HepG2 (cell line): Measurements from ENCODE around the gene ACADVL. TPM values are rescaled to one million over a fixed set of nuclear protein-coding genes. Genes with fewer than 3 reads are reported as not detected.
A peak's percentile ranks its signal among the peaks of the same experiment; 100 is the strongest.

Experiments
- ASH2L ChIP-seq: fragments of 300-600, 200-600 bp; sonication (generic); IDR thresholded peaks from 2 replicates; pipeline ENCODE4 v1.7.0; 2017; ENCODE audit warnings: low read depth, mild to moderate bottlenecking, moderate library complexity, mixed read lengths, low read length; ENCODE audit not compliant: insufficient read length
- CREB1 ChIP-seq, 2 experiments: fragments of 450-650 bp in 1 of 2; IDR thresholded peaks; 2 replicates each; pipeline ENCODE4 v1.6.1; 2016 to 2017; ENCODE audit warnings: control low read depth in 1 of 2, mild to moderate bottlenecking in 1 of 2, missing compliant biosample characterization in 1 of 2, missing genetic modification characterization in 1 of 2
- GMEB1 ChIP-seq: sonication (generic); formaldehyde crosslinking; IDR thresholded peaks from 2 replicates; pipeline ENCODE4 v1.5.1; 2020; ENCODE audit warnings: missing genetic modification reagents, mild to moderate bottlenecking, borderline replicate concordance
- IRF2 ChIP-seq: IDR thresholded peaks from 2 replicates; pipeline ENCODE4 v1.6.1; 2018; ENCODE audit warnings: missing genetic modification reagents, missing compliant biosample characterization
- KDM5B ChIP-seq: sonication (generic); formaldehyde crosslinking; IDR thresholded peaks from 2 replicates; pipeline ENCODE4 v1.4.0; 2020; ENCODE audit warnings: missing genetic modification reagents, mild to moderate bottlenecking, borderline replicate concordance
- MAFK ChIP-seq, 2 experiments: IDR thresholded peaks in 1 of 2; conservative IDR thresholded peaks in 1 of 2; 2 replicates each; pipeline ENCODE4 v1.6.1; 2011; ENCODE audit warnings: improper control_type of control experiment in 2 of 2, low read length in 2 of 2
- NAIF1 ChIP-seq: sonication (generic); formaldehyde crosslinking; IDR thresholded peaks from 2 replicates; pipeline ENCODE4 v1.5.0; 2020; ENCODE audit warnings: mild to moderate bottlenecking, missing genetic modification reagents, borderline replicate concordance
- RFX3 ChIP-seq: IDR thresholded peaks from 2 replicates; pipeline ENCODE4 v1.6.1; 2016; ENCODE audit warnings: missing biosample characterization, missing genetic modification reagents
- RFXANK ChIP-seq: IDR thresholded peaks from 2 replicates; pipeline ENCODE4 v1.6.1; 2016
- SP4 ChIP-seq: sonication (generic); formaldehyde crosslinking; IDR thresholded peaks from 2 replicates; pipeline ENCODE4 v1.8.1; 2023; ENCODE audit warnings: mild to moderate bottlenecking, missing genetic modification reagents
- SP5 ChIP-seq: IDR thresholded peaks from 2 replicates; pipeline ENCODE4 v1.6.1; 2016; ENCODE audit warnings: low read depth, borderline replicate concordance
- SRSF4 ChIP-seq: fragments of 200-400 bp; formaldehyde crosslinking; IDR thresholded peaks from one replicate; pipeline ENCODE4 v1.6.1; 2018; ENCODE audit warnings: mild to moderate bottlenecking, low read depth, low read length, moderate library complexity; ENCODE audit not compliant: poor library complexity, severe bottlenecking
- TBX2 ChIP-seq: sonication (generic); formaldehyde crosslinking; IDR thresholded peaks from 2 replicates; pipeline ENCODE4 v1.5.0; 2020; ENCODE audit warnings: missing genetic modification reagents, mild to moderate bottlenecking, borderline replicate concordance
- ZKSCAN1 ChIP-seq: fragments of 150-350 bp; IDR thresholded peaks from 2 replicates; pipeline ENCODE4 v1.6.1; 2014; ENCODE audit warnings: low read length
- ZNF230 ChIP-seq: sonication (generic); formaldehyde crosslinking; IDR thresholded peaks from 2 replicates; pipeline ENCODE4 v1.4.0; 2020; ENCODE audit warnings: mild to moderate bottlenecking, missing genetic modification reagents
- ZNF33A ChIP-seq: sonication (generic); formaldehyde crosslinking; IDR thresholded peaks from 2 replicates; pipeline ENCODE4 v1.5.1; 2020; ENCODE audit warnings: missing genetic modification reagents, mild to moderate bottlenecking, moderate library complexity, borderline replicate concordance
- ZNF720 ChIP-seq: sonication (generic); formaldehyde crosslinking; IDR thresholded peaks from 2 replicates; pipeline ENCODE4 v1.4.0; 2020; ENCODE audit warnings: missing genetic modification reagents
- polyA plus RNA-seq, 8 experiments: library from polyadenylated mRNA; depleted of rRNA in 3 of 8; stranded (reverse) in 7 of 8; unstranded in 1 of 8; fragments of >200 nt; fragmentation: Illumina TruSeq in 4 of 8; extraction: Trizol in 4 of 8; gene quantifications; 2 replicates each; pipeline versions ENCODE4 v1.2.1 to v1.2.3, GENCODE V29; 2011 to 2016; ENCODE audit warnings: low read depth in 4 of 8, missing spikeins in 1 of 8, mixed read lengths in 1 of 8; ENCODE audit not compliant: insufficient read depth in 1 of 8
- total RNA-seq, 5 experiments: library from RNA; depleted of rRNA; stranded (reverse); fragments of >200 nt; fragmentation: Illumina TruSeq; extraction: Trizol; gene quantifications; 2 replicates each; pipeline ENCODE4 v1.2.3, GENCODE V29; 2016; ENCODE audit warnings: low read depth in 1 of 5
- TF ChIP-seq, protein P1 (sequence below): sonication (generic); formaldehyde crosslinking; conservative IDR thresholded peaks from 2 replicates; pipeline ENCODE4 v1.4.0; 2020; ENCODE audit warnings: mild to moderate bottlenecking, missing genetic modification reagents, moderate library complexity
- TF ChIP-seq, protein P2 (sequence below): IDR thresholded peaks from 2 replicates; pipeline ENCODE4 v1.6.1; 2016; ENCODE audit warnings: control low read depth
- TF ChIP-seq, protein P3 (sequence below): sonication (generic); formaldehyde crosslinking; IDR thresholded peaks from 2 replicates; pipeline ENCODE4 v1.5.1; 2020; ENCODE audit warnings: mild to moderate bottlenecking, moderate library complexity, missing genetic modification reagents

The ACADVL gene
- total and polyA plus RNA-seq, 2 of the 13 experiments (the other 11 are each of a cell fraction or from before 2014, with no cell fraction given) = 219 to 412 TPM

DNA sequence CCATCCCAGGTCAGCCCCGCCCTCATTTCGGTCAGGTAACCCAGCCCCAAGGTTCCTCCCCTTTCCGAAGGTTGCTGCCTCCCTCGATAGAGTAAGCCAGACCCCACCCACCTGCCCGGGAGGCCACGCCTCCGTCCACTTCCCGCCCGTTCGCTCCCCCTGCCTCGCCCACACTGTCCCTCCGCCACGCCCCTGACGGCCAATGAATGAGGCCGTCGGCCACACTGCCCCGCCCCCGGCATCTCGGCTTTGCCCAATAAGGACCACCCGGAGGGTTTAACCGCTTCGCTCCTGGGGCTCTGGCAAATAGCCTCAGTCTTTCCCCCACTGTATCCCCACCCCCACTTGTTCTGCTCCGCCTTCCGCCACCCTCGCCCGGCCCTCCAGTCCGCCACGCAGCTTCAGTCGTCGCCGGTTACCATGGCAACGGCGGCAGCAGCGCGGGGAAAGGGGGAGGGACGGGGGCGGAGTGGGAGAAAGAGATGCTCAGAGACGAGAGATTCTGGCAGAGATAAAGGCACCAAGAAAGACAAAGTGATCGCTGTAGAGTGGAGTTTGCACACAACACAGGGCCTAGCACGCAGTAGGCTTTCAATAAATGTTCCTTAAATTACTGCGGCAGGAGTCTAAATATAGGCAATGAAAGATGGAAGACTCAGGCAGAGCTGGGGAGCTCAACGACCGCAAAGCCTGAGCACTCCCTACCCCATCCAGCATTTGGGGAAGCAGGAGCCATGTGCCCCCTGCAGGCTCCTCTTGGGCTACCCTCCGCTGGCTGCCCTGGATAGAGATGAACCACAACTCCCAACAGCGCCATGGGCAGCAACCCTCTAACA is 5.2 kb upstream of the ACADVL start (continued):
- TF ChIP-seq, protein P1, sequence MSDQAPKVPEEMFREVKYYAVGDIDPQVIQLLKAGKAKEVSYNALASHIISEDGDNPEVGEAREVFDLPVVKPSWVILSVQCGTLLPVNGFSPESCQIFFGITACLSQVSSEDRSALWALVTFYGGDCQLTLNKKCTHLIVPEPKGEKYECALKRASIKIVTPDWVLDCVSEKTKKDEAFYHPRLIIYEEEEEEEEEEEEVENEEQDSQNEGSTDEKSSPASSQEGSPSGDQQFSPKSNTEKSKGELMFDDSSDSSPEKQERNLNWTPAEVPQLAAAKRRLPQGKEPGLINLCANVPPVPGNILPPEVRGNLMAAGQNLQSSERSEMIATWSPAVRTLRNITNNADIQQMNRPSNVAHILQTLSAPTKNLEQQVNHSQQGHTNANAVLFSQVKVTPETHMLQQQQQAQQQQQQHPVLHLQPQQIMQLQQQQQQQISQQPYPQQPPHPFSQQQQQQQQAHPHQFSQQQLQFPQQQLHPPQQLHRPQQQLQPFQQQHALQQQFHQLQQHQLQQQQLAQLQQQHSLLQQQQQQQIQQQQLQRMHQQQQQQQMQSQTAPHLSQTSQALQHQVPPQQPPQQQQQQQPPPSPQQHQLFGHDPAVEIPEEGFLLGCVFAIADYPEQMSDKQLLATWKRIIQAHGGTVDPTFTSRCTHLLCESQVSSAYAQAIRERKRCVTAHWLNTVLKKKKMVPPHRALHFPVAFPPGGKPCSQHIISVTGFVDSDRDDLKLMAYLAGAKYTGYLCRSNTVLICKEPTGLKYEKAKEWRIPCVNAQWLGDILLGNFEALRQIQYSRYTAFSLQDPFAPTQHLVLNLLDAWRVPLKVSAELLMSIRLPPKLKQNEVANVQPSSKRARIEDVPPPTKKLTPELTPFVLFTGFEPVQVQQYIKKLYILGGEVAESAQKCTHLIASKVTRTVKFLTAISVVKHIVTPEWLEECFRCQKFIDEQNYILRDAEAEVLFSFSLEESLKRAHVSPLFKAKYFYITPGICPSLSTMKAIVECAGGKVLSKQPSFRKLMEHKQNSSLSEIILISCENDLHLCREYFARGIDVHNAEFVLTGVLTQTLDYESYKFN (CRISPR knock-in tag) = peak; percentile 50
- TF ChIP-seq ZKSCAN1 (peak; percentile 33; the same call in 1 of the 2 replicates), SP4 (CRISPR knock-in tag) (peak; percentile 96), NAIF1 (CRISPR knock-in tag) (no peak; the same call in 1 of the 2 replicates), ASH2L (peak; percentile 53), SRSF4 (no peak), ZNF720 (no peak), ZNF33A (CRISPR knock-in tag) (no peak), IRF2 (peak; percentile 25; the same call in 1 of the 2 replicates), MAFK (conservative IDR thresholded peaks at IDR 0.05 in 1 of 2, IDR thresholded peaks at IDR 0.05 in 1 of 2; ENCODE audit: low read length in 2 of 2) (no peak), GMEB1 (CRISPR knock-in tag) (peak; percentile 43; the same call in 1 of the 2 replicates), TBX2 (CRISPR knock-in tag) (peak; percentile 28; the same call in 1 of the 2 replicates), SP5 (CRISPR knock-in tag) (peak; percentile 72; the same call in 1 of the 2 replicates), KDM5B (no peak; the same call in 1 of the 2 replicates), RFX3 (CRISPR knock-in tag) (peak; percentile 86), ZNF230 (CRISPR knock-in tag) (peak; percentile 67; the same call in 1 of the 2 replicates), RFXANK (CRISPR knock-in tag) (0 out of 2 replicates have a peak, but pooled peaks have one; percentile 79), CREB1 (IDR thresholded peaks at IDR 0.05) (peak; percentile 53), CREB1 (CRISPR knock-in tag; IDR thresholded peaks at IDR 0.05) (peak; percentile 72)
- TF ChIP-seq, protein P2, sequence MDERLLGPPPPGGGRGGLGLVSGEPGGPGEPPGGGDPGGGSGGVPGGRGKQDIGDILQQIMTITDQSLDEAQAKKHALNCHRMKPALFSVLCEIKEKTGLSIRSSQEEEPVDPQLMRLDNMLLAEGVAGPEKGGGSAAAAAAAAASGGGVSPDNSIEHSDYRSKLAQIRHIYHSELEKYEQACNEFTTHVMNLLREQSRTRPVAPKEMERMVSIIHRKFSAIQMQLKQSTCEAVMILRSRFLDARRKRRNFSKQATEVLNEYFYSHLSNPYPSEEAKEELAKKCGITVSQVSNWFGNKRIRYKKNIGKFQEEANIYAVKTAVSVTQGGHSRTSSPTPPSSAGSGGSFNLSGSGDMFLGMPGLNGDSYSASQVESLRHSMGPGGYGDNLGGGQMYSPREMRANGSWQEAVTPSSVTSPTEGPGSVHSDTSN = 0 out of 2 replicates have a peak, but pooled peaks have one; percentile 35
- TF ChIP-seq, protein P3, sequence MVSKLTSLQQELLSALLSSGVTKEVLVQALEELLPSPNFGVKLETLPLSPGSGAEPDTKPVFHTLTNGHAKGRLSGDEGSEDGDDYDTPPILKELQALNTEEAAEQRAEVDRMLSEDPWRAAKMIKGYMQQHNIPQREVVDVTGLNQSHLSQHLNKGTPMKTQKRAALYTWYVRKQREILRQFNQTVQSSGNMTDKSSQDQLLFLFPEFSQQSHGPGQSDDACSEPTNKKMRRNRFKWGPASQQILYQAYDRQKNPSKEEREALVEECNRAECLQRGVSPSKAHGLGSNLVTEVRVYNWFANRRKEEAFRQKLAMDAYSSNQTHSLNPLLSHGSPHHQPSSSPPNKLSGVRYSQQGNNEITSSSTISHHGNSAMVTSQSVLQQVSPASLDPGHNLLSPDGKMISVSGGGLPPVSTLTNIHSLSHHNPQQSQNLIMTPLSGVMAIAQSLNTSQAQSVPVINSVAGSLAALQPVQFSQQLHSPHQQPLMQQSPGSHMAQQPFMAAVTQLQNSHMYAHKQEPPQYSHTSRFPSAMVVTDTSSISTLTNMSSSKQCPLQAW (CRISPR knock-in tag) = peak; percentile 63
